ENCODE results near the gene MANBA.
"Not testable (repeated sequence)": the region's sequence is repeated elsewhere in the genome, so short reads cannot be mapped to it uniquely, and the experiment has no call there.

The MANBA gene

GRCh38 chr4:102722740-102723139 lies 38.0 kb downstream of the MANBA start:
- no peak for DNase-seq (ENCODE audit: low spot score)

DNA sequence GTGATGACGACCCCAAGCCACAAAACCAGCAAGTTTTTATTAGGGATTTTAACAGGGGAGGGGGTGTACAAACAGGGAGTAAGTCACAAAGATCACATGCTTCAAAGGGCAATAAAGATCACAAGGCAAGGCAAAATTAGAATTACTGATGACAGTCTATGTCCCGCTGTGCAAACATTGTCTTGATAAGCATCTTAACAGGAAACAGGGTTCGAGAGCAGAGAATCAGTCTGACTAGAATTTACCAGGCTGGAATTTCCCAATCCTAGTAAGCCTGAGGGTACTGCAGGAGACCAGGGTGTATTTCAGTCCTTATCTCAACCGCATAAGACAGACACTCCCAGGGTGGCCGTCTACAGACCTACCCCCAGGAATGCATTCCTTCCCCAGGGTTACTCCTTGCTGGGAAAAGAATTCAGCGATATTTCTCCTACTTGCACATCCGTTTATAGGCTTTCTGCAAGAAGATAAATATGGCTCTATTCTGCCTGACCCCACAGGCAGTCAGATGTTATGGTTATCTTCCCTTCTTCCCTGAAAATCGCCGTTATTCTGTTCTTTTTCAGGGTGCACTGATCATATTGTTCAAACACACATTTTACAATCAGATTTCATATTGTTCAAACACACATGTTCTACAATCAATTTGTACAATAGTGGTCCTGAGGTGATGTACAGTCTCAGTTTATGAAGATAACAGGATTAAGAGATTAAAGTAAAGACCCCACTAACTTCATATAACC lies 41.8 kb downstream of the MANBA start:
- DNase-seq (ENCODE audit: low spot score), result not testable (repeated sequence)

GRCh38 chr4:102717448-102718092 lies 43.2 kb downstream of the MANBA start:
- DNase-seq (ENCODE audit: low spot score), result no peak

DNA sequence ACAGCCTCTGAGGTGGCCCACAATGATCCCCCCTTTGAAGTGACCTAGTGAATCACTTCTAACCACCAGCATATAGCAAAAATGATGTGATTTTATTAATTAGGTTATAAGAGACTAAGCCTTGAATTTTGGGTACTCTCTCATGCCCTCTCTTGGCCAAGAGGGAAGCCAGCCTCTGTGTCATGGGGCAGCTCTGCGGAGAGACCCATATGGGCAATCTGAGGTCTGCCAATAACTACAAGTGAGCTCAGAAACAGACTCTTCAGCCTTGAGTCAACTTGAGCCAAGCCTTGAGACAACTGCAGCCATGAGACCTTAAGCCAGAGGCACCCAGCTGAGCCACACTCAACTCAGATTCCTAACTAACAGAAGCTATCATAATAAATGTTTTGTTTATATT lies 45.7 kb downstream of the MANBA start:
- no peak for DNase-seq (ENCODE audit: low spot score)

GRCh38 chr4:102713774-102714173 lies 47.0 kb downstream of the MANBA start:
- not testable (repeated sequence) for DNase-seq (ENCODE audit: low spot score)

- DNase-seq (ENCODE audit: low spot score), result peak; percentile 53
These were observed 47.7 kb downstream of the MANBA start for GRCh38 chr4:102713096-102713495.

GRCh38 chr4:102710986-102711385 lies 49.8 kb downstream of the MANBA start:
- no peak for DNase-seq (ENCODE audit: low spot score)

DNA sequence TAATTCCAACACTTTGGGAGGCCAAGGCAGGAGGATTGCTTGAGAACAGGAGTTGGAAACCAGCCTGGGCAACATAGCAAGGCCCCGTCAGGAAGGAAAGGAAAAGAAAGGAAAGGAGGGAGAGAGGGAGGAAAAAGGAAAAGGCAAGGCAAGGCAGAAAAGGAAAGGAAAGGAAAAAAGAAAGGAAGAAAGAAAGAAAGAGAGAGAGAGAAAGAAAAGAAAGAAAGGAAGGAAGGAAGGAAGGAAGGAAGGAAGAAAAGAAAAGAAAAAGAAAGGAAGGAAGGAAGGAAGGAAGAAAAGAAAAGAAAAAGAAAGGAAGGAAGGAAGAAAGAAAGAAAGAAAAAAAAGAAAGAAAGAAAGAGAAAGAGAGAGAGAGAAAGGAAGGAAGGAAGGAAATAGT lies 51.7 kb downstream of the MANBA start:
- DNase-seq (ENCODE audit: low spot score), result not testable (repeated sequence)

GRCh38 chr4:102707150-102707549 lies 53.6 kb downstream of the MANBA start:
- no peak for DNase-seq (ENCODE audit: low spot score)

DNA sequence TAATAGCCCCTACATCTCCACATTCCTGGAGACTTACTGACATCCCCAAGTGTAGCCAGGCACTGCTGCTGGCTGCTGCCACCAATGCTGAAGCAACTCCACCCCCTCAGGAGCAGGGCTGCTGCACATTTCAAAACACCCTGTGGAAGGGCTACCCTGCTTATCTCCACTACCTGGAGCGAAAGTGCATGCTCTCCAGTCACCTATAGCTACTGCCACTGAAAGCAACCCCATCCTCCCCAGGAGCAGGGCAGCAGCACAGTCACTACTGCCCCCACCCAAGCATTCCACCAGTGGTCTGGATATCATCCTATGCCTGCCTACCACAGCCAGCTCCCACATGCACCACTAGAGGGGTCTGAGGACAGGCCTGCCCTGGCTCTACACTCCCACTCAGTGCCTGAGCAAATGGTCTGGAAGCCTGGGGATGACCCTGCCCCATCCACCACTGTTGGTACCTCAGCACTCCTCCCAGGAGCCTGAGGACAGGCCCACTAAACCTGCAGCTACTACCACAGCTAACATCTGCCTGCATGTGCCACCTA lies 55.3 kb downstream of the MANBA start:
- no peak for DNase-seq (ENCODE audit: low spot score)

GRCh38 chr4:102696758-102697157 lies 64.0 kb downstream of the MANBA start:
- no peak for DNase-seq (ENCODE audit: low spot score)

DNA sequence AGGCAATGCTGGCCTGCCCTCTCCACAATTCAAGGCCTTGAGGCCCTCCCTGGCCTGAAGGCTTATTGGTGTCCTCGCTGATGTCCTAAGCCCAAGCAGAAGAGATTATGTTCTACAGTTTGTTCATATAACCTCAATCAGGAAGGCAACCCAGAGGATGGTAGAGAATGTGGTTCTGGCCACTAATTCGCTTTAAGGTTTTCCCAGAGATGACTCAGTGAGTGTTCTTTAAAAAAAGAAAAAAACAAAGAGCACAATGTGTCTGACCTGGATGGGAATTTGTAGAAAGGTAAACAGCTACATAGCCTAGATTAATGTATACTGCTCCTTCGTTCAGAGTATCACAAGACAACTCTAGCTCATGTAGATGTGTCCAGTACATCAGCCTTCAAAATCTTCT lies 66.0 kb downstream of the MANBA start:
- DNase-seq (ENCODE audit: low spot score), result no peak

- no peak for DNase-seq (ENCODE audit: low spot score)
These were observed 66.9 kb downstream of the MANBA start for GRCh38 chr4:102693861-102694260.

DNA sequence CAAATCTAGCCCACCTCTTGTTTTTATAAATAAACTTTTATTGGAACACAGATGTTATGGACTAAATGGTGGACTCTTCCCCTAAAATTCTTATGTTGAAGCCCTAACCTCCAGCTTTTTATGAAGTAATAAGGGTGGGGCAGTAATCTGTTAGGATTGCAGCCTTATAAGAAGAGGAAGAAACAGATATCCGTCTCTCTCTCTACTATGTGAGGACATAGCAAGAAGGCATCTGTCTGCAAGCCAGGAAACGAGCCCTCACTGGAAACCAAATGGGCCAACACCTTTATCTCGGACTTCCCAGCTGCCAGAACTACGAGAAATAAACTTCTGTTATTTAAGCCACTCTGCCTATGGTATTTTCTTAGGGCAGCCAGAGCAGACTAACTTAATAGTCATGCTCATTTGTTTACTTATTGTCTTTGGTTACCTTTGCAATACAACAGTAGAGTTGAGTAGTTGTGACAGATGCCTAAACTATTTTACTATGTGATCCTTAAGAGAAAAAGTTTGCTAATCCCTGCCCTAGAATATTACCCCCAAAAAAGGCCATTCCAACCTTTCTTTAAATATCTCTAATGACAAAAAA lies 67.4 kb downstream of the MANBA start:
- DNase-seq (ENCODE audit: low spot score), result no peak

DNA sequence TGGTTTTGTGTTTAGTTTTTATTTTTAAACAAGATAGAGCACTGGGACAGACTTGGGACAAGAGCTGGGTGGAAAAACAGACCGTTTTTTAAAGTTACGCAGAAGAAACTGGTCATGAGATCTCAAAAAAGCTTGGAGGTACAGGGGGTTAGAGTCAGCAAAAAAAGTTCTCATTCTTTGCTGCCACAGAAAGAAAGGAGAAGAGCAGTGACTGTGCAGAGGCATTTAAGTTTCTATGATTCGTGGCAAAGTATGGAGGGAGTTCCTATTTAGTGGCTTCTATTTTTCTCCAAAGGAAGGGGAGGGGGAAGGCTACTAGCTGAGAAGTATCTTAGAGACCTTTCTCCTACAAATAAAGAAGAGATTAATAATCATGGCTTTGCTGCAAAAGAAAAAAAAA lies 68.3 kb downstream of the MANBA start:
- no peak for DNase-seq (ENCODE audit: low spot score)

DNA sequence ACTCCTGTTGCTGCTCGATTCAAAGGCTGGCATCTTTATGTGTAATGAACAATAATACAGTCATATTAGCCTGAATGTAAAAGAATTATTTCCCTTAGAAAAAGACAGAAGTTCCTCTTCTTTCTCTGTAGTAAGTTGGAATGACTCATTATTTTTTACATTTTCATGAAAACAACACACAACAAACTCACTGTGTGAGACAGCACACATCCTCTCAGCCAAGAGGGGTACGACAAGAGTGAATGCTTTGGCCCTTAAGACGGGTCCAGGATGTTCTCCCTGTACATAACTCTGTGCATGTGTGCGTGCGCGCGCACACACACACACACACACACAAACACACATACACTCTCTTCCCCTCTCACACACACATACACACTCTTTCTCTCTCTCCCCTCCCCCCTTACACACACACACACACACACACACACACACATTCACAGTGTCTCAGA lies 72.8 kb downstream of the MANBA start:
- DNase-seq (ENCODE audit: low spot score), result no peak

DNA sequence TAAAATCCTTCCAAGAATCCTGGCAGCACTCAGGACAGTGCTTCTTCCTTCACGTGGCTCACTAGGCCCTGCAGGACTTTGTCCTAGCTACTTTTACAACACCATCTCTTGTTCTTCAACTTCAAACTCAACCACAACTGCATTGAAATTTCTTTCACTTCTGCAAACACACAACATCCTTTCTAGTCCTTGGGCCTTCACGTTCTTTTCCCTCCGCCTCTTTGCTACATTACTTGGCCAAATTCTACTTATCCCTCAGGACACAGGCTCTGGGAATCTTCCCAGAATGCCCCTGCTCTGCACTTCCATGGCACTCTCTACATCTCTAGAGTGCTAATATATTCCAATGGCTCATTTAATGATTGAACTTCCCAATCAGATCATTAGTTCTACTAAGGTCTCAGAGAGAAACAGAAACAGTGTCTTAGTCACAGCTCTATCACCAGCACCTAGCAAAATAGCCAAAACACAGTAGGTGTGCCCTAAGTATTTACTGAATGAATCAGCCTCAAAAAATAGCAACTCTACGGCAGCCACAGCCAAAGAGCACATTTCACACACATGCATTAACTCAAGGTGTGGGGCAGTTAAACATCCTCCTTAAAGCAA lies 73.3 kb downstream of the MANBA start:
- peak; percentile 34 for DNase-seq (ENCODE audit: low spot score)

DNA sequence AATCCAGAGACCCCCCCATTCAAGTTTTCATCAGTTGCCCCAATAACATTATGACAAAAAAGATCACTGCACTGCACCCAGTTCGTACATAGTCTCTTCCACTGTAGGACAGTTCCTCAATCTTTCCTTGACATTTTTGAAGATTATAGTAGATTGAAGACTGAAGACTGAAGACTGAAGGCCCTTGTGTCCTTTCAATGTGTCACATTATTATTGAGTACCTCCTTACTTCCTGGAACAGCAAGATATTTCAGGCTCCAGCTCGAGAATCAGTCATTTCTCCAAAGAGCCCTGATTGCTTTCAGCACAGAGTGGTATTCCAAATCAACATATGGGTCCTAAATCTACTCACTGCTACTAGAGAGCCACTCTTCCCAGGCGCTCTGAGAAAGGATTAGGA lies 75.0 kb downstream of the MANBA start:
- no peak for DNase-seq (ENCODE audit: low spot score)

- peak; percentile 18 for DNase-seq (ENCODE audit: low spot score)
These were observed 76.1 kb downstream of the MANBA start for GRCh38 chr4:102684610-102685052.

DNA sequence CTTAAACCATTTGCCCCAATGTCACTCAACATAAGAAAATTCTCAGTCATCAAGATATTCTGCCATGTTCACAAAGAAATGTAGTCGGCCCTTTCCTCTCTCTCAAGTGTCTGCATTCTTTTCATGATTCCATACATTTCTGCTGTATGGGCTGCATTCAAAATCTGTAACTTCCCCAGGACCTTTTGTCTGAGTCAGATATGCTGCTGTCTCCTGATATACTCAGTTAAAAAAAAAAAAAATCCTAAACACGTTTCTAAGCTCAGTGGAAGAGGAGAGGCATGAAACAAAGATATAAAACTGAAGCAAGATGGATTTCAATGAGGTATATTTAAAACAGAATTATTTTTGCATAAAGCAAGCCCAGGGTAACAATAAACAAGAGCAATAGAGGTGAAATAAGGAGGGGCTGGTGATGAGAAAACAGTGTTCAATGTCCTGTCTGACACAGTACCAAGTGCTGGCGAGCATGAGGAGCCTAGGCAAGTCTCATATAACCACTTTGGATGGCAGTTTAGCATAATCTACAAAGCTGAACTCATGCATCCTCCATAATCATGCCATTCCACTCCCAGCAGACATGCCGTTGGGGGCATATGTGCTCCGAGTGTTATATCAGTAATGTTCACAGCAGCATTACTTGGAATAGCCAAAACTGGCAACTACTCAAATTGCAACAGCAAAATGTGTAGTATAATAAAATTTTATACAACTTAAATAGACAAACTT lies 76.7 kb downstream of the MANBA start:
- DNase-seq (ENCODE audit: low spot score), result no peak

- DNase-seq (ENCODE audit: low spot score), result no peak
These were observed 82.0 kb downstream of the MANBA start for GRCh38 chr4:102678695-102679335.

Data from GM03348 (cell line).